NB4 (cell line): ENCODE data around the gene TSSK6.

ENCODE experiments used
- POLR2A ChIP-seq: IDR thresholded peaks from 2 replicates; pipeline ENCODE4 v1.6.1; 2011; ENCODE audit warnings: mild to moderate bottlenecking; ENCODE audit not compliant: insufficient read length; ENCODE audit errors: extremely low read depth
- TF ChIP-seq, protein P1 (sequence below): IDR thresholded peaks from one replicate; pipeline ENCODE4 v1.5.1; 2012; ENCODE audit warnings: low read depth, low read length

DNA sequence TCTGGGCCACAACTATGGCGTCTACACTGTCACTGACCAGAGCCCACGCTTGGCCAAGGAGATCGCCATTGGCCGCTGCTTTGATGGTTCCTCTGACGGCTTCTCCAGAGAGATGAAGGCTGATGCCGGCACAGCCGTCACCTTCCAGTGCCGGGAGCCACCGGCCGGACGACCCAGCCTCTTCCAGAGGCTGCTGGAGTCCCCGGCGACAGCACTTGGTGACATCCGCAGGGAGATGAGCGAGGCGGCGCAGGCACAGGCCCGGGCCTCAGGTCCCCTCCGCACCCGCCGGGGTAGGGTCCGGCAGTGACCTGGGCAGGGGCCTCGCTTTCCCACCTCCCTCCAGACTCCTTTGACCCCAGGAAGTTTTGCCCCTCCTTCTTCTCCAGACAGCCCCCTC is 30.4 kb upstream of the TSSK6 start:
- TF ChIP-seq POLR2A: no peak
- TF ChIP-seq, protein P1, sequence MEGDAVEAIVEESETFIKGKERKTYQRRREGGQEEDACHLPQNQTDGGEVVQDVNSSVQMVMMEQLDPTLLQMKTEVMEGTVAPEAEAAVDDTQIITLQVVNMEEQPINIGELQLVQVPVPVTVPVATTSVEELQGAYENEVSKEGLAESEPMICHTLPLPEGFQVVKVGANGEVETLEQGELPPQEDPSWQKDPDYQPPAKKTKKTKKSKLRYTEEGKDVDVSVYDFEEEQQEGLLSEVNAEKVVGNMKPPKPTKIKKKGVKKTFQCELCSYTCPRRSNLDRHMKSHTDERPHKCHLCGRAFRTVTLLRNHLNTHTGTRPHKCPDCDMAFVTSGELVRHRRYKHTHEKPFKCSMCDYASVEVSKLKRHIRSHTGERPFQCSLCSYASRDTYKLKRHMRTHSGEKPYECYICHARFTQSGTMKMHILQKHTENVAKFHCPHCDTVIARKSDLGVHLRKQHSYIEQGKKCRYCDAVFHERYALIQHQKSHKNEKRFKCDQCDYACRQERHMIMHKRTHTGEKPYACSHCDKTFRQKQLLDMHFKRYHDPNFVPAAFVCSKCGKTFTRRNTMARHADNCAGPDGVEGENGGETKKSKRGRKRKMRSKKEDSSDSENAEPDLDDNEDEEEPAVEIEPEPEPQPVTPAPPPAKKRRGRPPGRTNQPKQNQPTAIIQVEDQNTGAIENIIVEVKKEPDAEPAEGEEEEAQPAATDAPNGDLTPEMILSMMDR: no peak
